Endometrial microvascular endothelial cells (primary cell): Measurements from ENCODE around the gene IQGAP2. TPM values are rescaled to one million over a fixed set of nuclear protein-coding genes. Genes with fewer than 3 reads are reported as not detected.
"Not testable (repeated sequence)": the region's sequence is repeated elsewhere in the genome, so short reads cannot be mapped to it uniquely, and the experiment has no call there.

Source experiments
- in situ Hi-C: cut with HindIII; loops from 2 replicates; pipeline ENCODE4 v1.10.0; 2017; ENCODE audit warnings: low sequenced_read_pairs, low pct_unique_long_range_greater_than_20kb; ENCODE audit errors: inconsistent ontology term
- total RNA-seq: library from RNA; depleted of rRNA; stranded (reverse); fragments of >200 nt; gene quantifications from one replicate; pipeline ENCODE4 v1.2.3, GENCODE V29; 2015; ENCODE audit errors: inconsistent ontology term

IQGAP2 gene
- total RNA-seq, 1 donor from 2014 or later = 0.09 TPM

DNA sequence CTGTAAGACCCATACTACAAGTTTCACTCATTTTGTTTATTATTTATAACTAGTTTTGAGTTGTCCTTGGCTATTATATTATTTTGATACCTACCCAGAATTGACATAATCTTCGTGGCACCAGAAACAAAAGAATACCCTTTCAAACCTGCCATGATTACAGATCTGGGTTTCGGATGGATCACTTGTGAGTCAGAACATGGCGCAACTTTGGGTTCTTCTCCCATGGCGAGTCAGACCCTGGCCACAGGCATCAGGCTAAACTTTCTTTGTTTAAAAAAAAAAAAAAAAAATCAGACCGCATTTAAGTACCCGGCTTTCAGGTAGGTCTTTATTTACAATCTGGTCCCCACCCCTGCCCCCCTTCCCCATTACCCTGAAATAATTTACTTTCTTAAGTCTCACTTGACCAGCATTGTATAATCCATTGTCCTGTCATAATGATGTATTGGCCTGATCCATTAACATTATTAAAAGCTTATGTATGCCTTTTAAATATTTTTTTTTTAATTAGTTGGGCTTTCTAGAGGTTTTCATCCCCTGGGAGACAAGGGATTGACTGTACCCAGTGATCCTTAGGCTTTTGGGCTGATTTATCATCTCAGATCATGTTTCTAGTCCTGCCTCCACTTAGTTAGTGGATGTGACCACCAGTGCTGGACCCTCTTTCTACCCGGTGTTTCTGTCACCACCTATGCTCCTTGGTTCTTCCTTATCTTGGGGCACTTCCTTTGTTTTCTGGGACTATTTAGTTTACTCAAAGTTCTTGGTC, 176.3 kb downstream of the IQGAP2 start:
- in situ Hi-C loops = no loop called here

DNA sequence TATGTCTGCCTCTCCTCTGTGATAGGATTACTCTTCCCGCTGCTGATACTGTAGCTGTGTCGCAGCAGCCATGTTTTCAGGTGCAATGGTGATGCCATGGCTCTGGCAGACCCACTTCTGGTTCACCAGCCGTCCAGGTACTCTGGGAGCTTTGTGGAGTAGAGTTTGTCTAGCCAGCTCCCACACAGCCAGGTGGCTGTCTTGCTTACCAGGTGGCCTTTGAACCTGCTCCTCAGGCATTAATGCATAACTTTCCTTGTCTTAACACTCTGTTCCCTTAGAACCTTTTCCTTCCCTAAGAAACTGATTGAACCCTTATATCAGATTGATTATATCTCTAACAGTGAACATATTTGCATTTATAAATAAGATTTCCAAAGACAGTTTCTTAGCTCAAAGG, 177.9 kb downstream of the IQGAP2 start:
- in situ Hi-C loops = no loop called here

DNA sequence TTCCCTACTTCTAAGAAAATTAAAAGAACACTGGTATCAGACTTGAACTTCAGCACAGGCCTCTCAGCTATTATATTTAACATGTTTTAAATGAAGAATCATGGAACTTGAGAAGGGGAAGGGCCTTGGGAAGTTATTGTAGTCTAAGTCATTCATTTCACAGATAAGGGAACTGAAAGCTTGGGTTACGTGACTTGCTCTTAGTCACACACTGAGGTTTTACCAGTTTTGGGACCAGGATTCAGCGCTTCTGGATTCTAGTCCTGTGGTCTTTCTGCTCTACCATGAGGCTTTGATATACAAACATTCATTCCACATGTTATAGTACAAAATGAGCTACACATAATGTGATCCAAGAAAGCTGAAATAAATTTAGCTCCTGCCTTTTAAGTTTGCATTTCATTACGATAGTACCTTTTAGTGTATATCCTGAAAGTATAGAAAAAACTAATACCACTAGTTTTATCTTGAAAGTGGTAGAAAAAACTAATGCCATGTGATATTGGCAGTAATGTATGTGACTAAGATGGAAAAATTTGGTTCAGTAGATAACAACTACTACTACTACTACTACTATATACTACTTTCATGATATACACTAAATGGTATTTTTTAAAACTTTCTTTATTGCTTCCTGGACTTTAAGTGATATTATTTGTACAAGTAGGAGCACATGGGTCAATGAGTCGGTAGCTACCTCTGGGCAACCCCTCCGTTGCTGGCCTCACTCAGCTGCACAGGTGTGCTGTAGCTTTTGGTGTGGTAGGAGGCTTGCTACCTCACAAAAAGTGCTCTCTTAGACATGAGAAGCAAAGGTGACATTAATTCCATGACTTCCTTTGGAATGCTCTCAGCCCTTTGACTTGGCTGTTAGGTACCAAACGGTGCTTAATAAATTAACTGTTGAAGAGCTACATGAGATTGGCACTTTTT, 179.4 kb downstream of the IQGAP2 start:
- in situ Hi-C loops = no loop called here

DNA sequence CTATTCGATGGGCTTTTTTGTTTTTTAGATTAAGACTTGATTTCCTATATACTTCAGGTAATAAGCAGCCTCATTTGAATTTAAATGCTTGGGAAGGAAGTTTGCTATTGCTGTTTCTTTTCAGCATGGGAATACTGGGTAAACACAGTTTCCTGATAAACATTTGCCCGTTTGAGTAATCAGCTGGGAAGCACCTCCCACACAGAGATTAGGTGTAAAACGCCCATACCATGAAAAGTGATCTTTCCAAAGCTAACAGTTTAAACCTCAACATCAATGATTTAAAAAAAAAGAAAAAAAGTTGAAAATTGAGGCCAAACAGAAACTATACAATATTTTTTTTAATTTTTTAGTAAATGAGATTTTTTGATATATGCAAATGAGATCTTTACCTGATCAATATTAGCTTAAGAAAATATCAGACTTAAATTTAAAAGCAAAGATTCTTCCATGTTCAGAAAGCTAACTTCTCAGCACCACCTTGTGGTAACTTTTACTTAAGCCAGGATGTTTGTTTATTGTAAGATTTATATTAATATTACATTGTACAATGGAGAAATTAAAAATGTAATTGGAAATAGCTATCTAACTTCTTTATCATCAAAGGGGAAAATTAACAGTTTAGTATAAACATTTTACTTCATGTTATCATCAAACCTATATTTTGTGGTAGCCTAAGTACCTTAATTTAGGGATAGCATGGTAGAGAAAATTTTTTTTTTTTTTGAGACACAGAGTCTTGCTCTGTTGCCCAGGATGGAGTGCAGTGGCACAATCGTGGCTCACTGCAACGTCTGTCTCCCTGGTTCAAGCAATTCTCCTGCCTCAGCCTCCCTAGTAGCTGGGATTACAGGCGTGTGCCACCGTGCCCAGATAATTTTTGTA, 180.3 kb downstream of the IQGAP2 start:
- in situ Hi-C loops = no loop called here

DNA sequence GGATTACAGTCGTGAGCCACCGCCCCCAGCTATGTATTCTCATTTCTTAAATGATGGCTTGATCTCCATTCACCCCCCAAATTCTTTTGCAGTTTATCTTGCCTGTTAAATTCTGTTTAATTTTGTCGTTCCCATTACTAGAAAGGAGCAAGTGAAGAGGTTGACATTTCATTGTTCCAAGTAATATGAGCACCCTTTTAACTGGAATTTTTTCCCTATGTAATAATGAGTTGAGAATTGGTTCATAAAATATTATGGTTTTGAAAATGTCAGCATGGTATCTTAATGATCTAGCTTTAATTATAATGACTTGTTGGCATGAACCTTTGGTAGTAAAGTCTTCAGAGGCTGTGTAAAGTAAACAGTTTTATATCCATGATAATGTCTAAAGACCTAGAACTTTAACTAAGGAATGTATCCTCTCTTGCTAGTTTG, 182.7 kb downstream of the IQGAP2 start:
- in situ Hi-C loops = no loop called here

DNA sequence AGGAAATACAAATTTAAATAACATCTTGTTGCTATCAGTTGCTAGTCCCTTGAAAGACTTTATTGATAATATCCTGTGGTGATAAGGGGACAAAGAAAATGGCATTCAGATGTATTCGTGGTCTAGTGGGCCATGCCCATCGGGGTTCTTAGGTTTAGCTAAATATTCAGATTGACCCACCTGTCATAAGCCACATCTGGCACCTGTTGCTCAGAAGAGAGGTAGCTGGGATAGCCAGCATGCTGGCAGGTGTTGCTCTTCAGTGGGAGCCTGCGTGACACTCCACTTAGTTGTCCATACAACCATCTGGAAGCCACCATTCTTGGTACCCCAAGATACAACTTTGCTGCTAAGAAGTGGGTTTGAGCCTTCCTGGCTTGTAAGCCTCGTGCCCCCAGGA, 183.4 kb downstream of the IQGAP2 start:
- in situ Hi-C loops = no loop called here

DNA sequence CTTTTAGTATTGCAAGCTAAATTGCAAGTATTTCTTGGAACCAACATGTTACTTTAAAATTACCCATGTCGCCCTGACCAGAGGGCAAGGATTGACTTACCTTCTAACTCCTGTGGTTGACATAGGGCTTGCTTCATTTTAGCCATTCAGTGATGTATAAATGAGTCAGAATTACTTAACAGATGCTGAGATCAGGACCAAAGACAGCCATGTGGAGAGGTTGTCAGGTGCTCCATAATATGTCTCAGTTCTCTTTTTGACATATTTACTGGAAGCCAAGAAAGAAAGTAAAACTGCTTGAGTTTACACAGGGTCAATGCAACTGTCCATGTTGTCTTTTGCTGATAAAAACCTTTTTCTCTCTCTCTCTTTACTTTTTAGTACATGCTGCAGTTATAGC, 186.9 kb downstream of the IQGAP2 start:
- in situ Hi-C loops = no loop called here

DNA sequence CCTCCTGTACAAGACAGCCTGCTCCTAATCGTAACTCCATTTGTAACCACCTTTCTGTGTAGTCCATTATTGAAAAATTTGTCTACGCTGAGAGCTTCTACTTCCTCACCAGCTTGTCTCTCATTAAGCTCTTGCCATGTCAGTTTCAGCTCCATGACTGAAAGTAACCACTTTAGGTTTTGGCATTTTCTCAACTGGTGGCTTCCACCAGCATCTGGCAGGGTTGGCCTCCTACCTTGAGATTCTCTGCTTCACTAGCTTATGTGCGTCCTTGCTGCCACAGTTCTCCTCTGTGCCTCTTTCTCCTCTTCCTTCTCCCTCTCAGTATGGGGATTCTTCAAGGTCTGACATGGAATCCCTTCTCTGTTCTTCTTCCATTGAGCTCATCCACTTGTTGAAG, 188.3 kb downstream of the IQGAP2 start:
- in situ Hi-C loops = no loop called here

DNA sequence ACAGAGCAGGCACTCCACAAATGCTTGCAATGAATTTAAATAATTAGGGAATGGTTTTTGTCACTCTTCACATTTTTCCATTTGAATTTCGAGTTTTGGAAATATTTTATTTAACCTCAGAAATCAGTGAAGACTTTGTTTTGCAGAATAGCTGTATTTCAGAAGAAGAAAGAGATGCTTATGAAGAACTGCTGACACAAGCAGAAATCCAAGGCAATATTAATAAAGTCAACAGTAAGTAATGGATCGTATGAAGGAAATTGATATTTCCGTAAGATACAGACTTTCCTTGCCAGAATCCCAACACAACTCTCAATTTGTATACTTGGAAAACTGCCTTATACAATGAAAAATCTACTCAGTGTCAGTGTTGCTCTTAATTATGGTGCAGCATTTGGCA, 189.6 kb downstream of the IQGAP2 start:
- in situ Hi-C loops = no loop called here

DNA sequence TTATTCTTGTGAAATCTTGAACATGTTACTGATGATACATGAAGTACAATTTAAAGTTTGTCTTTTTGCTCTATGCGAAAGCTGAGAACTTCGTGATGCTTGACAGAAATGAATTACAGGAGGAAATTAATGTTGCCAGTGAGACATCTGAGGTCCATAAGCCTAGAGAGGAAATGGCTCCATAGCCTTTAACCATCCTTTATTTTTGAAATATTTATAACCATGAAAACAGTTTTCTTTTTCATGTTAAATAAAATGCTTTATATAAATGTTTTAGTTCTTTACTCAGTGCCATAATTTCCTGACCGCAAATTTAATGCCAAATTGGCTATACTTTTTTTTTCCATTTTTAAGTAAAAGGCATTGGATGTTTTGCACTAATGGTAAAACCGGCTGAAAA, 191.0 kb downstream of the IQGAP2 start:
- in situ Hi-C loops = no loop called here

DNA sequence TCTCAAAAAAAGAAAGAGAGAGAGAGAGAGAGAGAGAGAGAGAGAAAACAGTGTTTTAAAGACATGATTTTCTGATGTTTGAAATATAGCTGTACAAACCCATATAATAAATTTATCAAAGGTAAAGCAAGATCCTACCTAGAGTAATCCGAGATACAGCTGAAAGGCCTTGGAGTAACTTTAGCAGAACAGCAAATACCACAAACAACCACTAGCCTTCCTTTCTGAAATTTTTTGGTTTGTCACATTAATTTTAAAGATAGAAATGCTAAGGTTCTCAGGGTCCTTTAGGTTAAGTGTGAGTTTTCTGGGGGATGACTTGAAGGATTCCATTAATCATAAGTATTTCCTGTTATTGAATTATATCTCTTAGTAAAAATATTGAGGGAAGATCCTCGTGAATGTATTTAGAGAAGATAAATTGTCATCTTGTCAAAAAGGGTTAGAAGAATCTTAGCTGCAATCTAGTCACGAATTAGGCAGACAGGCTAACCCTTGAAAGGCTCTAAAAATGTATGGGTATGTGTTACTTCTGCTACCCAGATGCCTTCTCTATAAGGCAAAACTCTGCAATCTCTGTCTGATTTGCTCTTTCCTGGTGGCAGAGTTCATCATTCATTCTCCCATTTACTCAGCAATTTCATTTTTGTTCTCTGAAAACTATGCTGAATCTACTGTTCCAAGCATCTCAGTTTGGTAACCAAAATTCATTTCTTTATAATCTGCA, 192.8 kb downstream of the IQGAP2 start:
- in situ Hi-C loops = no loop called here

DNA sequence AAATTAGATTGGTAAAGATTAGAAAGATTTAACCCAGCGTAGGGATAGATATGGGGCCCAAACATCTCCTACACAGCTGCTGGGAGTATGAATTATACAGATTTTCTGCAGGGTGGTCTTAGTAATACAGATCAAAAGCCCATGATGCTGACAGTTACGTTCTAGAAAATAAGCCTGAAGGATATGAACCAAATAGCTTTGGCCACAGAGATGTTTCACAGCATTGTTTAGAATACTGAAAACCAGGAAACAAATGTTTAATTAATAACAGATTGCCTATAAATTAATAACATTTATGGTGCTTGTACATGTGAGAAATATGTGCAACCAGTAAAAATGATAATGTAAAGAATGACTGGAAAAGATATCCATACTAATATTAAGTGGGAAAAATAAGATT, 195.4 kb downstream of the IQGAP2 start:
- in situ Hi-C loops = no loop called here

DNA sequence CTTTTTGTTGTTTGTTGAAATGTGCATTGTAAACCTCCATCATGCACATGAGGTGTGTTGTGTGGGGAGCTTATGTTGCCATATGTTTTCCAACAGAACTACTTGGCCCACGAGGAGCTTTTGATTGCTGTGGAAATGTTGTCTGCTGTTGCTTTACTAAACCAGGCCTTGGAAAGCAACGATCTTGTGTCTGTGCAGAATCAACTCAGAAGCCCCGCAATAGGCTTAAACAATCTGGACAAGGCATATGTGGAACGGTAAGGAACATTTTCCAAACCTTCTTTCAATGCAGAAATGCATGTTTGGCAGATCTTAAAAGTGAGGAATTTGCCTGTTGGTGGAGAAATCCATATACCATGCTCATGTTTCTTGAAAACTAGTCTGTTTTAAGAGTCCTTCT, 197.6 kb downstream of the IQGAP2 start:
- in situ Hi-C loops = no loop called here

DNA sequence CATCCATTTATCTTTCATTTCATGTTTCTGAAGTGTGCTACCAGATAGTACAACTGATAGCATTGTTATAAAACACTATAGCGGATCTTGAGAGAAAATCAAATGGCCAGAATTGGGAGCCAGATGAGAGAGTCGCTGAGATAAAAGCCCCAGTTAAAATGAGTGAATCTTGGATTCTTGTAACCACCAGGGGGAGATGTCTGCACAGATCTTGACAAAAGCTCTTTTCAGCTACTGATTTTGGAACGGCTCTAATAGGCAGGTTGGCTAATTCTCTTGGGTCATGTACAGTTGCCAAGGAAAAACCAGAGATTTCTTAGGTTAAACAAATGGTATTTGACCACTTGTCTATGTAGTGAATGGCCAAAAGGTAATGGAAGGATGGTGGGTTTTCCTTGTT, 198.4 kb downstream of the IQGAP2 start:
- in situ Hi-C loops = no loop called here

DNA sequence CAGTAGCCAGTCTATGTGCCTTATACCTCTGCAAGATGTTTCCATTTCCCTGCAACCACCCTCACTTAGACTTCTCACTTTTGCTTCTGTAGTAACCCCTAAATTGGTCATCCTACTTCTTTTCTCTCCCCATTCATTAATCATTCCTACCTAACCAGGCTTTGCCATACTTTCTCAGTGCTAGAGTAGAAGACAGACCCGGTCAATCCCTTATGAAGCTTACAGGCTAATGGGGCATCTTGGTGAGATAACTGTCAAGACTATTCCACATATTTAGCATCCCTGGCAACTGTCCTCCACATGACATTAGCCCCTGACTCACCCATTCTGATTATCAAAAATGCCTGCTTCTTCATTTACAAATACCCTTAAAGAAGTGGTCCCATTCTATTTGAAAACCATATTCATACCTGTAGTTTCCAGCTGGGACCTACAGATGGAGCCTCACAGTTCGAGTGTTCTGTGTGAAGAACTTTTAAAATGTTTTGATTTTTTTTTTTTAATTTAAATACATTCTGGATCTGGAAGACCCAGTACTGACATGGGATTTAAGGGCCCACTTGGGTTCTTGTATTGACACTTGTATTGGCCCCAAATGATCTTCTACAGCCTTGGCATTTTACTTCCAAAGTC, 199.1 kb downstream of the IQGAP2 start:
- in situ Hi-C loops = no loop called here

DNA sequence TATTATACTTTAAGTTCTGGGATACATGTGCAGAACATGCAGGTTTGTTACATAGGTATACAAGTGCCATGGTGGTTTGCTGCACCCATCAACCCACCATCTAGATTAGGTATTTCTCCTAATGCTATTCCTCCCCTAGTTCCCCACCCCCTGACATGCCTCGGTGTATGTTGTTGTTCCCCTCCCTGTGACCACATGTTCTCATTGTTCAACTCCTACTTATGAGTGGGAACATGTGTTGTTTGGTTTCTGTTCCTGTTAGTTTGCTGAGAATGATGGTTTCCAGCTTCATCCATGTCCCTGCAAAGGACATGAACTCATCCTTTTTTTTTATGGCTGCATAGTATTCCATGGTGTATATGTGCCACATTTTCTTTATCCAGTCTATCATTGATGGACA, 200.9 kb downstream of the IQGAP2 start:
- in situ Hi-C loops = not testable (repeated sequence)

DNA sequence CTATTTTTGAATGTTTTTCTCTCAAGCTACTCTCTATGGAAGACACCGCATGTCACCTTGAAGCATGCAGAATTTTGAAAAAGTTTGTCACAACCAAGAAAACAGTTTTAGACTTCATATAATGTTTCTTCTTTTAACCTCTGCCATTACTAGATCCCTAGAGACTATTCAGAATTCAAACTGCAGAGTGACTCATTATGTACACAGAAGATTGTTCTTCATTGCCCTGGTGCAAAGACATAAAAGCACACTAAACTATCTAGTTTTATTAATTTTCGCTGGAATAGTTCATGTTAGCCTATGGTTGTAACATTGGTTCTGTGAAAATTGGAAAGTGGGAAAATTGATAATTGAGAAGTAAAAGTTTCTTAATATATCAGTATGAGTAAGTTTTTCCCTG, 201.8 kb downstream of the IQGAP2 start:
- in situ Hi-C loops = no loop called here

DNA sequence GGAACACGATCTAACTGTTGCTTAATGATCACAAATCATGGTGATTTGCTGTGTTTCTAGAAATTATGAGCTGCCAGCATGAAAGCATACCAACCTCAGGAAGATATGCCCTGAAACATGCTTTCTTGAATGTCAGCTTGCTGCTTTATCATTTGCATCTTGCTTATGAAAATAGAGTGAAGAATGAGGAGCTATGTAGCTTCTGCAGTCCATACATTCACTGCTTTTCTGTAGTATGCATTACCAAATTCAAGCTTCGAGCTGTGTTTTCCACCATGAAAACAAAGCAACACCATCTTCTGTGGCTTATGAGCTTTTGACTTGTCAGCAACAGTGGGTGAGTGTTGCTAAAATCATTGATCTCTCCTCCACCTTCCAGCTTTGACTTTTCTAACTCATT, 203.6 kb downstream of the IQGAP2 start:
- in situ Hi-C loops = no loop called here
